ENCODE measurements around the gene PCDHGB4. TPM values are rescaled to one million over a fixed set of nuclear protein-coding genes. Genes with fewer than 3 reads are reported as not detected.
"Not testable (repeated sequence)": the region's sequence is repeated elsewhere in the genome, so short reads cannot be mapped to it uniquely, and the experiment has no call there.

PCDHGB4 gene
- total RNA-seq, 1 experiment from 2014 or later: not detected

GRCh38 chr5:141392429-141393198 lies 5.1 kb downstream of the PCDHGB4 start, which contains the start of gene PCDHGA8:
Gene PCDHGA8 (plus strand): TSS chr5:141392633. CDS start chr5:141392814, 181 bp downstream.
- no peak for TF ChIP-seq EZH2 (IDR thresholded peaks at IDR 0.05; ENCODE audit: low read depth)
- TF ChIP-seq, protein P1, sequence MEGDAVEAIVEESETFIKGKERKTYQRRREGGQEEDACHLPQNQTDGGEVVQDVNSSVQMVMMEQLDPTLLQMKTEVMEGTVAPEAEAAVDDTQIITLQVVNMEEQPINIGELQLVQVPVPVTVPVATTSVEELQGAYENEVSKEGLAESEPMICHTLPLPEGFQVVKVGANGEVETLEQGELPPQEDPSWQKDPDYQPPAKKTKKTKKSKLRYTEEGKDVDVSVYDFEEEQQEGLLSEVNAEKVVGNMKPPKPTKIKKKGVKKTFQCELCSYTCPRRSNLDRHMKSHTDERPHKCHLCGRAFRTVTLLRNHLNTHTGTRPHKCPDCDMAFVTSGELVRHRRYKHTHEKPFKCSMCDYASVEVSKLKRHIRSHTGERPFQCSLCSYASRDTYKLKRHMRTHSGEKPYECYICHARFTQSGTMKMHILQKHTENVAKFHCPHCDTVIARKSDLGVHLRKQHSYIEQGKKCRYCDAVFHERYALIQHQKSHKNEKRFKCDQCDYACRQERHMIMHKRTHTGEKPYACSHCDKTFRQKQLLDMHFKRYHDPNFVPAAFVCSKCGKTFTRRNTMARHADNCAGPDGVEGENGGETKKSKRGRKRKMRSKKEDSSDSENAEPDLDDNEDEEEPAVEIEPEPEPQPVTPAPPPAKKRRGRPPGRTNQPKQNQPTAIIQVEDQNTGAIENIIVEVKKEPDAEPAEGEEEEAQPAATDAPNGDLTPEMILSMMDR (conservative IDR thresholded peaks at IDR 0.05): peak; percentile 46; the same call in 1 of the 2 replicates
- H3K4me2 ChIP-seq: no peak within 1 kb of the TSS
- H3K9me2 ChIP-seq (ENCODE audit: insufficient read depth): no peaks in the 10 kb centered on the region
- no peak for DNase-seq
- H2AFZ ChIP-seq: no peak within 1 kb of the TSS
- intact Hi-C loops (cut with micrococcal nuclease; ENCODE audit: unreplicated experiment): no loop called here
- ChIA-PET POLR2A (ENCODE audit: unreplicated experiment) (no interaction called here), CTCF (no interaction called here)
- no peak within 1 kb of the TSS for H3K27ac ChIP-seq
- no peaks in the 10 kb centered on the region for H3K79me2 ChIP-seq (ENCODE audit: low read depth)
- H3K4me1 ChIP-seq (replicated peaks; ENCODE audit: insufficient read depth): no peaks in the 10 kb centered on the region
- no TSS peak for BruUV-seq (replicated peaks)
- peaks cover 12% of the 10 kb centered on the region; the same call in 1 of the 2 replicates for H3K27me3 ChIP-seq (ENCODE audit: insufficient read depth, low read depth)
- H3K9me3 ChIP-seq (ENCODE audit: insufficient read depth, low read depth): no peaks in the 10 kb centered on the region
- no peaks in the 10 kb centered on the region for H3K36me3 ChIP-seq (ENCODE audit: low read depth)
- no peaks in the 10 kb centered on the region for H3F3A ChIP-seq (ENCODE audit: insufficient read depth, low read depth)
- H4K20me1 ChIP-seq (ENCODE audit: insufficient read depth): no peaks in the 10 kb centered on the region
- H3K4me3 ChIP-seq: no peak within 1 kb of the TSS

- no TSS peak for BruUV-seq (replicated peaks)
- POLR2A ChIA-PET (ENCODE audit: unreplicated experiment): no interaction called here
- Histone ChIP-seq H3K4me1 (replicated peaks; ENCODE audit: insufficient read depth) (no peaks in the 10 kb centered on the region), H3K9me3 (ENCODE audit: insufficient read depth, low read depth) (no peaks in the 10 kb centered on the region), H3K27ac (no peak overlapping the region), H3F3A (ENCODE audit: insufficient read depth, low read depth) (no peaks in the 10 kb centered on the region), H4K20me1 (ENCODE audit: insufficient read depth) (no peaks in the 10 kb centered on the region), H3K36me3 (ENCODE audit: low read depth) (no peaks in the 10 kb centered on the region), H2AFZ (no peak overlapping the region), H3K27me3 (ENCODE audit: insufficient read depth, low read depth) (peaks cover 11% of the 10 kb centered on the region; the same call in 1 of the 2 replicates), H3K4me2 (no peak overlapping the region), H3K4me3 (no peak overlapping the region), H3K9me2 (ENCODE audit: insufficient read depth) (no peaks in the 10 kb centered on the region), H3K79me2 (ENCODE audit: low read depth) (no peaks in the 10 kb centered on the region)
- TF ChIP-seq EZH2 (IDR thresholded peaks at IDR 0.05; ENCODE audit: low read depth): no peak
- TF ChIP-seq, protein P1 (conservative IDR thresholded peaks at IDR 0.05): no peak
- intact Hi-C loops (cut with micrococcal nuclease; ENCODE audit: unreplicated experiment): no loop called here
- CTCF ChIA-PET: no interaction called here
- DNase-seq: no peak
Observed at GRCh38 chr5:141393267-141393666, 5.8 kb downstream of the PCDHGB4 start.

GRCh38 chr5:141394401-141395187 lies 7.1 kb downstream of the PCDHGB4 start:
- H3K9me2 ChIP-seq (ENCODE audit: insufficient read depth); H4K20me1 ChIP-seq (ENCODE audit: insufficient read depth); intact Hi-C loops (cut with micrococcal nuclease; ENCODE audit: unreplicated experiment); DNase-seq; H3K4me2 ChIP-seq; POLR2A ChIA-PET (ENCODE audit: unreplicated experiment); H3K4me1 ChIP-seq (replicated peaks; ENCODE audit: insufficient read depth); H3K4me3 ChIP-seq; H3K36me3 ChIP-seq (ENCODE audit: low read depth); CTCF ChIA-PET; H2AFZ ChIP-seq; BruUV-seq (replicated peaks); H3K79me2 ChIP-seq (ENCODE audit: low read depth); H3K27ac ChIP-seq; H3K9me3 ChIP-seq (ENCODE audit: insufficient read depth, low read depth); H3F3A ChIP-seq (ENCODE audit: insufficient read depth, low read depth): not testable (repeated sequence)
- H3K27me3 ChIP-seq (ENCODE audit: insufficient read depth, low read depth): peaks cover 13% of the 10 kb centered on the region; the same call in 1 of the 2 replicates

- H3K4me1 ChIP-seq (replicated peaks; ENCODE audit: insufficient read depth); H3K4me2 ChIP-seq; H4K20me1 ChIP-seq (ENCODE audit: insufficient read depth); H3K36me3 ChIP-seq (ENCODE audit: low read depth); H3K9me2 ChIP-seq (ENCODE audit: insufficient read depth); POLR2A ChIA-PET (ENCODE audit: unreplicated experiment); CTCF ChIA-PET; H3F3A ChIP-seq (ENCODE audit: insufficient read depth, low read depth); intact Hi-C loops (cut with micrococcal nuclease; ENCODE audit: unreplicated experiment); H3K79me2 ChIP-seq (ENCODE audit: low read depth); H3K27ac ChIP-seq; H3K4me3 ChIP-seq; BruUV-seq (replicated peaks); H3K9me3 ChIP-seq (ENCODE audit: insufficient read depth, low read depth); H2AFZ ChIP-seq; DNase-seq: not testable (repeated sequence)
- peaks cover 34% of the 10 kb centered on the region for H3K27me3 ChIP-seq (ENCODE audit: insufficient read depth, low read depth)
Observed at GRCh38 chr5:141397756-141398551, 10.5 kb downstream of the PCDHGB4 start, which contains the start of gene PCDHGB5. Gene PCDHGB5 (plus strand): TSS chr5:141397947. CDS start chr5:141398128, 181 bp downstream.

Measured in PC-9 (cell line).